T-helper 22 cell (primary cell): Measurements from ENCODE around the gene ZBTB8A.
"Not testable (repeated sequence)": the region's sequence is repeated elsewhere in the genome, so short reads cannot be mapped to it uniquely, and the experiment has no call there.

Experiments used
- DNase-seq: peaks from one replicate; pipeline ENCODE4 v3.0.0-alpha.2; 2020; ENCODE audit warnings: low read depth

ZBTB8A gene

DNA sequence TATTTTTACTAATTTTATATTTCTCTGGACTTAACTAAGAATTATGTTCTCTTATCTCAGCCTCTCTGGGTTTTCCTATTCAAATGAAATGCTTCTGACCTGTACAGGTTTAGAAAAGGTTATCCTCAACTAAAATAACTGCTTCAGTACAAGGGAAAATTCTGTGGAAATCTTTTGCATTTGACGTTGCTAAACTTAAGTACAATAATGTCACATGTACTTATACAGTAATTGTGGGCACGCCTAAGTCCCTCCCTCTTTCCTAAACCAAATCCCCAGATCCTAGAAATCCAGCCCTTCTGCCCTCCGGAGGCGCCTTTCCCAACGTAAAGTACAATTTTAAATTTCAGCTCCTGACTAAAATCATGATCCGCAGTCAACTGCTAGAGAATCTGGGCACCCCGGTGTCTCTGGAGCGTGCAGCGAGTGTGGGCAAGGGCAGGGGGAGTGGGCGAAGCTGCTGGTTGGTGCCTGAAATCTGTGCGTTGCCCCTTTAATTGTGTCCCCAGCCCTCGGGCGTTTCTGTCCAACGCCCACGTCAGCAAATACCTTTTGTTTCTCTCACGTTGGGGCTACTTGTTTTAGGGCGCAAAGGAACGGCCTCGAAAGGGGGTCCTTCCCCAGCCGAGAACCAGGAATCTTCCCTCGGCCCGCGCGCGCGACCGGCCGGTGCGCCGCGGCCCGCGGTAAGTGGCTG lies at the start of gene ZBTB8A:
ZBTB8A (plus strand) TSS at position 541 of the 697 bp plus-strand sequence. CDS start 53,505 bp downstream, outside the sequence.
- DNase-seq = no peak

DNA sequence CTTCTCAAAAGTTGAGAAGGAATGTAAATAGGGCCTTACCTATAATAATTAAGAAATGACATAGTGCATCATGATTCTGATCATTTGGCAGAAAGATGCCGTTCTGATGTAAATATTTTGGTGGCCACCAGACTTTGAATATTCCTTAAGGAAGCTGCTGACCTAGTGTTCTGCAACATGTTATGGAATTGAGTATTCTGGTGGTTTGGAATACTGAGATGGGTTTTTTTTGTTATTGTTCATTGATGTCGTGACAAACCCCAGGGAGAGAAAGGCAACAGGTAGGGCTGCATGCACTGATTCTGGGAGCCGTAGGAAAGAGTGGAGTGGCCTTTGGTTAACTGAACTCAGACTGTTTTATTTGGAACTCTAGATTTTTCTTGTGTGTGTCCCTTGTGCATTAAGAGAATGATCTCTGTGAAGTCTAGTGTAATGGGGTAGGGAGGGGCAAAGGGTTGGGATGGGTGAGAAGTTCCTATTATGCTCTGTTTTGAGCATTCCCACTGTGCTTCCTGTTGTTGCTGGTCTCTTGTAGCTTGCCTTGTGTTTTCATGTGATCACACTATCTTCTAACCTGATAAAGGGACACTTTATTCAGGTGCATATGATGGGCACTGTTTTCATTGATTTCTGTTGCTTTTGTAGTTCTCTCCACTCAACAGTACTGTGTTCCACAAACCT lies 49.3 kb upstream of the ZBTB8A start:
- DNase-seq = no peak

DNA sequence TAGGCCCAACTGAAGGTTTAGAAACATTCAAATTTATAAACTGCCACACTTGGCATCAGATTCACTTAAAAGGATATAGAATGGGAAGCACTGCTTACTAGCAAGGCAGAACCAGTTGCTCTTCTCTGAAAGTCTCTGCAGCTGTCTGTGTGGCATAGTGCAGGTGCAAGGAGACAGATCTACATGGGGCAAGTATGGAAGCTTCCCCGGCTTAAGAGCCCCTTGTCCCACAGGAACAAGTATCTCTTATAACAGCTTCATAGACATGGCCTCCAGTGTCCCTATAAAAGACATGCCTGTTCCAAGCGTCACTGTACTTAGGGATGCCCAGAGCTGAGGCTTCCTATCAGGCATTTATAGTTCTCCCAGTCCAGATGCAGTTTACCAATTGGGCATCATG lies 47.8 kb upstream of the ZBTB8A start:
- DNase-seq = no peak

DNA sequence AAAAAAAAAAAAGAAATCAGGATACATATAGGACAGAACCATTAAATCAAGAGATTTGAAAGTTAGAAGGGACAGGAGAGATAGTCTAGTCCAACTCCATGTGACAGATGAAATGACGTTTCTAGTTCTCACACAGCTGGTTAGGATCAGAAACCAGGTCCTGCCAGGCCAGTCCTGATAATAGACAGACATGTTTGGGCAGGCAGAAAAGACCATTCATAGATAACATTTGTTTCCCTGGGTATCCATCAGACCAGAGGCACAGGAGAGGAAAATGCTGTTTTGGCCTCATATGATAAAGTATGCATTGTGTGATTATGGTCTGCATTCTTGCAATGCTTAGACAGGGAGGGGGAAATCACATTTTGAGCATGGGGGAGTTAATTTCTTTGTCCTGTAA lies 45.0 kb upstream of the ZBTB8A start:
- no peak for DNase-seq

DNA sequence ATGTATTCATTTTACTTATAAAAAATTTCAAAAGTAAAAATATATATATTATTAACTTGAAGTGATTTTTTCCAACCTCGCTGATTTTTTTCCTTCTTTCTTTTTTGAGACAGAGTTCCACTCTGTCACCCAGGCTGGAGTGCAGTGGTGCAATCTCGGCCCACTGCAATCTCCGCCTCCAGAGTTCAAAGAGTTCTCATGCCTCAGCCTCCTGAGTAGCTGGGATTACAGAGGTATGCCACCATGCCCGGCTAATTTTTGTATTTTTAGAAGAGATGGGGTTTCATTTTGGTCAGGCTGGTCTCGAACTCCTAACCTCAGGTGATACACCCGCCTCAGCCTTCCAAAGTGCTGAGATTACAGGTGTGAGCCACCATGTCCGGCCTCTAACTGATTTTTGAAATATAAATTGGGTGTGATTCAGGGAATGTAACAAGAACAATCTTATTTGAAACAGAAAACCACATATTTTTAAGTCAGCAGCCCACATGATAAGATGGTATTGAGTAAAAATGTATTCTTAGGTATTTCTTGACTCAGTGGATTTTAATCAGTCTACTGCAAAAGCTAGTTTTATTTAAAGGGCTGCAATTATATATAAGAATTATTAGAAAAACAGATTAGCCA lies 44.4 kb upstream of the ZBTB8A start:
- no peak for DNase-seq

DNA sequence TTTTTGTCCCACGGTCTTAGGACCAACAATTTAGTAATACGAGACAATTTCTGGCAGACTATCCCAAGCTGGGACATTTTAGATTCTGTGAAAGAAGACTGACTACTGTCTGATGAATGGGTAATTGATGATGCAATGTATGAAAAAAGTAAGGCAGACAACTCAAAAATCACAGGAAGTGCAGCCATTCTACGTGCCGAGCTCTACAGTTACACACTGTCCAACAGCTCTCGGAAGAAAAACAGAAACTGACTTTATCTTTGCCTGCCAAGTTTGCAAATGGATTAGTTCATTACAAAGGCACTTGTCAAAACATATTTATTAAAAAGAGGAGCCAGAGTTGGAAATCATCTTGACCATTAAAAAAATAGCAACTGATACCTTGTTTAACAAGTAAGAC lies 43.1 kb upstream of the ZBTB8A start:
- no peak for DNase-seq

DNA sequence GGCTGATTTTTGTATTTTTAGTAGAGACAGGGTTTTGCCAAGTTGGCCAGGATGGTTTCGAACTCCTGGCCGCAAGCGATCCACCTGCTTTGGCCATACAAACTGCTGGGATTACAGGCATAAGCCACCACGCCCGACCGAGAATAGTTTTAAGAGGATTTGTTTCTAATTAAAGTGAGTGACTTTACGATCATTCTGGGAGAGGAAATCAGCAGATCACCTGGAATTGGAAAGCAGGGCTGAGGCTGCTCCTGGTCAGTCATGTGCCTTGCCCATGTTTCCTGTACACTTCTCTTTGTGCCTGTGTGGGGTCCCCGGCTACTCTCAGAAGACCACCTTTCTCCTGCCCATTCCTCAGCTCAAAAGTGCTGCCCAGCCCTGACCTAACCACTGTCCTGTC lies 40.5 kb upstream of the ZBTB8A start:
- no peak for DNase-seq

DNA sequence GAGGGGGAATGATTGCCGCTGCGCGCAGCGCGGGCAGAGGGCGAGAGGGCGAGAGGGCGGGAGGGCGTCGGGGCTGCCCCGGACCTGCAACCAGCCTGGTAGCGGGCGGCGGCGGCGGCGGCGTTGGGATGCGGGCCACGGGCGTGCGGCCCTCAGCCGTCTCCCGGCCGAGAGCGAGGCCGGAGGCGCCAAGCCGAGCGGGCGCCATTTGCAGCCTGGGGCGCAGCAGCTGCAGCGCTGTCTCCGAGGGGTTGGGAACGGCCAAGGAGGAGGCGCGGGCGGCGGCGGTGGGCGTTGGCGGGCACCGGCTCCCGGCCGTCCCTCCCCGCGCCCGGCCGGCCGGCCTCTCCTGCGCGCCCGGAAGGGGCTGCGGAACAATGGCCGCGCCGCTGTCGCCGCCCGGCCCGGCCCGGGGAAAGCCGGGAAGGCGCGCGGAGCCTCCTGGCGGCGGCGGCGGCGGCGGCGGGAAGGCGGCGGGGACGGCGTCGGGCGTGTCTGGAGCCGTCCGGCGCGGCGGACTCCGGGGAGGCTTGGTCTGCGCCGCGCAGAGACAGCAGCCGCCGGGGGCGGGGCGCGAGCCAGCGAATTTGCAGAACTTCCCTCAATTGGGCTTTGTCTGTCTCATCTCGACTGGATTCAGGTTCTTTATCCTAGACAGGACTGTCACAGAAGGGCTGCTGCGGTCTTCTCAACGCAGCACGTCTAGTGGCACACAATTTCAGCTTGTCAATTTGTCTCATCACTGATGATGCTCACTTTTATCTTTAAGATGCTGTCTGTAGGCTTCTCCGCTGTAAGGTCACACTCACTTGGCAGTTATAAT lies 38.6 kb upstream of the ZBTB8A start:
- DNase-seq = no peak

DNA sequence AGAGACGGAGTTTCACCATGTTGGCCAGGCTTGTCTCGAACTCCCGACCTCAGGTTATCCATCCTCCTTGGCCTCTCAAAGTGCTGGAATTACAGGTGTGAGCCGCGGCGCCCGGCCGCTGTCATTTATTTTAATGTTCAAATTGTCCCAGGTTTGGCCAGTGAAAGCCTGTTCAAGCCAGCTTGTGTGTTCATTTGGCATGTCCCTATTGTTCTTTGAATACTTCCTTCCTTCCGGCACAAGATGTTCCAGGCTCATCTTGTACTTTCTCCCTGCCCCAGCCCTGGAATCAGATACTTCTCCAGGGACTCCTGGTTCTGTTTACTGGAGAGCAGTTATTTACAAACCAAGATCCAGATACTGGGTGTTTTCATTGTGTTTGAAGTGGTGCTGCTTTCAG lies 37.4 kb upstream of the ZBTB8A start:
- DNase-seq = no peak

DNA sequence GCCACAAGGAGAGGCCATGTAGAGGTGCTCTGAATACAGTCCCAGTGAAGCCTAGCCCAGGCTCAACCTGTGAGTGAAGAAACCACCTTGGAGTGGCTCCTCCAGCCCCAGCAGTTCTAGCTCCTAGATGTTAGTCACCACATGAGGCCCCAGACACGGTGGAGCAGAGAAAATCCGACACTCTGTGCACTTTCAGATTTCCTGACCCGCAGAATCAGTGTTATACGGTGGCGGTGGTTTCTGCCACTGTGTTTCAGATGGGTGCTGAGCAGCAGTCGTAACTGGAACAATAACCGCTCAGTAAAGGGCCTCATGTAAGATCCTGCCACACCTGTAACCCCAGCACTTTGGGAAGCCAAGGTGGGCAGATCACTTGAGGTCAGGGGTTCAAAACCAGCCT lies 36.1 kb upstream of the ZBTB8A start:
- no peak for DNase-seq

DNA sequence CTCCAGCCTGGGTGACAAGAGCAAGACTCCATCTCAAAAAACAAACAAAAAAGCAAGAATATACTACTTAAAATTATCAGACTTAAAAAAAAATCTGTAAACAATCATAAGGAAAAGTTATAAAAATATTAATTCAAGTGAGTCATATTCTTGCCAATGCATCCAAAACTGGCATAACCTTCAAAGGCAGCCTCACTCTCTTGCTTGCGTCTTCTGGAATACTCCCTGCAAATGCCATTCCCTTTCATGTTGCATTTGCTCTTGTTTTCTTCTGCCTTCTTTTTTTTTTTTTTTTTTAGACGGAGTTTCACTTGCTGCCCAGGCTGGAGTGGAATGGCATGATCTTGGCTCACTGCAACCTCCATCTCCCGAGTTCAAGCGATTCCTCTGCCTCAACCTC lies 32.2 kb upstream of the ZBTB8A start:
- no peak for DNase-seq

DNA sequence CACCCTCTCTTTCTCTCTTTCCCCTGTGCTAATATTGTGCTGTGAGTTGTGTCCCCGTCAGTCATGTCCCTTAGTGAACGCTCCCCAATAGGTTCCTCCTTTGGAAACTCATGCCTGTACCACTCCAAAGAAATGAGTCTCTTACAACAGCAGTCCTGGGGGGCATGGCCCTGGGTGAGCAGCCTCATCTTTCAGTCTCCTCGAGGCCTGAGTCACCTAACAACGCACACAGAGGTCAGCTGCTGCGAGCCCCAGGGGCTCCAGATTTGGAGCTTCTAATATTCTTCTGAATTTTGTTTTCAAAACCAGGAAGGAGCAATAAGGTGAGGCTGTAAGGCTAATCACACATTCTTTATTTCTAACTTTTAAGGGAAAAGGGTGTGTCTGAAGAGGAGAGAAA lies 30.5 kb upstream of the ZBTB8A start:
- no peak for DNase-seq

DNA sequence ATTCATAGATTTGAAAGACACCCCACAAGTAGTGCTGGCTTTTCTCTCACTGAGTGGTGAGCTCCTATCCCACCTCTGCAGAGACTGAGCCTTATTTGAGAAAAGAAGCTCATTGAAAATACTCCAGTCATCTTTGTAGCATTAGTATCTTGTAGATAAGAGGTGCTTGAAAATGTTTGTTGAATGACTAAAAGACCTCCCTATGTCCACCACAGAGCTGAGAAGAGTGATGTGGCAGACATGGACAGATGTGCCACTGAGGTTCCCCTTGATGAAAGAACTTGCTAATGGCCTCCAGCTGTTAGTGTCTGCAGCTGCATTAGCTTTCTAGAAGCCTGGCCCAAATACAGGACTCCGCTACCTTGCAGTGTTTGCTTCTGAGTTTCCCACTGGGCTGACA lies 29.3 kb upstream of the ZBTB8A start:
- no peak for DNase-seq

DNA sequence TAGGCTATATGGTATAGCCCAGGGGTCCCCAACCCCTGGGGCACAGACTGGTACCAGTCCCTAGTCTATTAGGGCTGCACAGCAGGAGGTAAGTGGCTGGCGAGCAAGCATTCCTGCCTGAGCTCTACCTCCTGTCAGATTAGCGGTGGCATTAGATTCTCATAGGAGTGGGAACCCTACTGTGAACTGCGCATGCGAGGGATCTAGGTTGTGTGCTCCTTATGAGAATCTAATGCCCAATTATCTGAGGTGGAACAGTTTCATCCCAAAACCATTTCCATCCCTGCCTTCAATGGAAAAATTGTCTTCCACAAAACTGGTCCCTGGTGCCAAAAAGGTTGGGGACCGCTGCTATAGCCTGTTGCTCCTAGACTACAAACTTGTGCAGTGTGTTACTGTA lies 22.8 kb upstream of the ZBTB8A start:
- no peak for DNase-seq

DNA sequence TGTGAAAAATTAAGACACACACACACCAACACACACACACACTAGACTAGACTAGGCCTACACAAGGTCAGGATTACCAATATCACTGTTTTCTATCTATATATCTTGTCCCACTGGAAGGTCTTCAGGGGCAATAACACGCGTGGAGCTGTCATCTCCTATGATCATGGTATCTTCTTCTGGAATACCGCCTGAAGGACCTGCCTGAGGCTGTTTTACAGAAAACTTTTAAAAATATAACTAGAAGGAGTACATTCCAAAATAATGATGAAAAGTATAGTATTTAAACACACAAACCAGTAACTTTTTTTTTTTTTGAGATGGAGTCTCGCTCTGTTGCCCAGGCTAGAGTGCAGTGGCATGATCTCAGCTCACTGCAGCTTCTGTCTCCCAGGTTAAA lies 20.3 kb upstream of the ZBTB8A start:
- DNase-seq = no peak

DNA sequence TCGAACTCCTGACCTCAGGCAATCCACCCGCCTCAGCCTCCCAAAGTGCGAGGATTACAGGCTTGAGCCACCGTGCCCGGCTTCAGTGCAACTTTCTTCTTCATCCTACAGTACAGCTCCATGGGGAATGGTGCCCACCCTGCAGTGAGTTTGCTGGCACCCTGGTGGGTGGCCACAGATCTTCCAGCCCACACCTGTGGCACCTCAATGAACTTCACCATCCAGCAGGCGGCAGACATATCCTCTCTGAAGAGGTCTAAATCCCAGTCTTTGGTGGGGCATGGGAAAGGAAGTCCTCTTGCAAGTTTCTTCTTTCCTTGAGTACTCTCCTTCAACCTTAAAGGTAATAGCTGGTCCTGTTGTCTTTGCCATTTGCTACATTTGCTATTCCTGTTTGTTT lies 18.1 kb upstream of the ZBTB8A start:
- DNase-seq = no peak

DNA sequence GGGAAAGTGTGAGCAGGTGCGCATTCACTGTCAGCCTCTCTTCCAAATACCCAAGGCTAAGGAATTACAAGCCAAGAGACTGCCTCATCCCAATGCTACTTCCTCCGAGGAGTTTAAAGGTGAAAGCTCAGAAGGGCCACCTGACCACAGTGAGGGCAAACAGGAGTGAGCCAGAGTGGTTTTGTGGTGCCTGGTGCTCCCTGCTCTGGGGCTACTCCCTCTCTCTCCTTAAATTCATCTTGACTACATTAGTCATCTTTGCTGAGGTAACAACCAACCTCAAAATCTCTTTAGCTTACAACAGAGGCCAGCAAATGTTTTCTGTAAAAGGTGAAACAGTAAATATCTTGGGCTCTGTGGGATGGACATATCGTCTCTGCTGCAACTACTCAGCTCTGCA lies 14.2 kb upstream of the ZBTB8A start:
- no peak for DNase-seq

DNA sequence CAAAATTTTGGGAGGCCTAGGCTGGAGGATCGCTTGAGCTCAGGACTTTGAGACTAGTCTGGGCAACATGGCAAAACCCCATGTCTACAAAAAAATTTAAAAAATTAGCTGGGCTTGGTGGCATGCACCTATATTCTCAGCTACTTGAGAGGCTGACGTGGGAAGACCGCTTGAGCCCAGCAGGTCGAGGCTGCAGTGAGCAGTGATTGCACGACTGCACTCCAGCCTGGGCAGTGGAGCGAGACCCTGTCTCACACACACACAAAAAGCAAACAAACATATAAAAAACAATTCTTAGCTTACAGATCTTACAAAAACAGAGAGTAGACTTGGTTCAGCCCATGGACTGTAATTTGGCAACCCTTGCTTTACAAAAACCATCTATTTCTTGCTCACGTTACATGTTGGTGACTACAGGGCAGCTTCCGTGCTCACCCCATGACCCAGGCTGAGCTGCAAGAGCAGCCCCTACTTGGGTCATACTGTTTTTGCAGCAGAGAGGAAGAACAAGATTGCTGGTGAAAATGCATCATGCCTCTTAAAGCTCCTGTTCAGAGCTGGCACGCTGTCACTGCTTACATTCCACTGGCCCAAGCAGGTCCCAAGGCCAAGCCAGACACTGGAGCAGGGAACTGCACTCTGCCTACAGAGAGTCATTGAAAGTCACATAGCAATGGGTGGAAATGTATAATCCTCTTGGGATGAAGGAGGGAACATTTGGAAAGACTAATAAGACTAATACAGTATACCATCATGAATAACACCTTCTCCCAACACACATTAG lies 13.4 kb upstream of the ZBTB8A start:
- no peak for DNase-seq

DNA sequence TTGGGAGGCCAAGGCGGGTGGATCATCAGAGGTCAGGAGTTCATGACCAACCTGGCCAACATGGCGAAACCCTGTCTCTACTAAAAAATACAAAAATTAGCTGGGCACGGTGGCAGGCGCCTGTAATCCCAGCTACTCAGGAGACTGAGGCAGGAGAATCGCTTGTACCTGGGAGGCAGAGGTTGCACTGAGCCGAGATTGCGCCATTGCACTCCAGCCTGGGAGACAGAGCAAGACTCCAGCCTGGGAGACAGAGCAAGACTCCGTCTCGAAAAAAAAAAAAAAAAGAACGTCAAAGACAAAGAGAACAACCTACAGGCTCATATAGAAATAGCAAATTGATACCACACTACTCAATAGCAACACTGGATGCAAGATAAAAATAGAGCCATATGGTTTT lies 10.7 kb upstream of the ZBTB8A start:
- not testable (repeated sequence) for DNase-seq

DNA sequence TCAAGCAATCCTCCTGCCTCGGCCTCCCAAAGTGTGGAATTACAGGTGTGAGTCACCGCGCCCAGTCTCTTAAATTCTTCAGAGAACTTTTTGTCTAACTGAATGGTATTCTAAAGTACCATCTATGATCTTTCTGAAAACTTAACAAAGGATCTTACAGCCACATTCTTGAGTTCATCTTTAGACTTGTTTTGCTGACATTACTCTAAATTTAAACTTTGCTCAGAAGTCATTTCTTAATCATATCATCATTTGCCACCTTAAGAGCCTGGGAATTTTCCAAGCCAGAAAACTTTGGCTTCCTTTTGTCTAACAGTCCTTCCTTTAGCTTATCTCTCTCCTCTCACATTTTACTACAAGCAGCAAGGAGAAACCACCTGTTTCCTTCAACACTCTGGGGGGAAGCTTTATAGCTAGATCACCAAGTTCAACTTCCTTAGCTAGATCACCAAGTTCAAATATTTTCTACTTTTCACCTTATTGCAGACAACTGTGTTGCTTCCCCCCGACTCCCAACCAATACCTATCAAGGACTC lies 5.4 kb upstream of the ZBTB8A start:
- DNase-seq = no peak

DNA sequence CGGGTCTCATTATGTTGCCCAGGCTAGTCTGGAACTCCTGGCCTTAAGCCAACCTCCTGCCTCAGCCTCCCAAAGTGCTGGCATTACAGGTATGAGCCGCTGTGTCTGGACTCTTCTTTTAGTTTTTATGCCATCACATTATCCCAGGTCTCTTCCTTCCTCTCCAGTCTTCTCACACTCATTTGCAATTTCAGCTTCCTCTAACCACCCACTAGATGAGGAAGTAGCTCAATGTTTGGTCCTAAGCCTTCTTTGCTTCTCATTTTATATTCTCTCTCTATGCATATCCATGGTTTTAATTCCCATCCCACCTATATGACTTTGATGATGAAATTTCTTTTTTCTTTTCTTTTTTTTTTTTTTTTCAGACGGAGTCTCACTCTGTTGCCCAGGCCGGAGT lies 3.1 kb upstream of the ZBTB8A start:
- no peak for DNase-seq

DNA sequence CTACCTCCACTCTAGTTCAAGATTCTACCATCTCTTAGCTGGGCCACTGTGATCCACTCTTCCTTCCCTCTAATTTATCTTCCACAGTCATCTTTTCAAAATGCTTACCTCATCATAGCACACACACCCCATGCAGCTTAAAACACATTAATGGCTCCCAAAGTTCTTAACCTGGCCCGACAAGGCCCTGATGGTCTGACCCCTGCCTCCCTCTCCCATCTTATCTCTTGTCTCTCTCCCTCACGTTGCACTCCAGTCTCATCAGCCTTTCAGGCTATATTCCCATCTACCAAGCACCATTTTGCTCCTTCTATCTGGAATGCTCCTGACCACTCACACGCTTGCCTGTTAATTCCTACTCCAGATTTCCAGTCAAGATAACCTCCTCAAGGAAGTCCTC lies 2.5 kb upstream of the ZBTB8A start:
- no peak for DNase-seq
